GM21619 (cell line): ENCODE data around the gene RTF2.
"Not testable (repeated sequence)": the region's sequence is repeated elsewhere in the genome, so short reads cannot be mapped to it uniquely, and the experiment has no call there.

Experiments
- ATAC-seq: cut with Tn5 transposase; IDR thresholded peaks from one replicate; pipeline ENCODE4 v1.9.1; 2021; ENCODE audit not compliant: unreplicated experiment

The RTF2 gene

DNA sequence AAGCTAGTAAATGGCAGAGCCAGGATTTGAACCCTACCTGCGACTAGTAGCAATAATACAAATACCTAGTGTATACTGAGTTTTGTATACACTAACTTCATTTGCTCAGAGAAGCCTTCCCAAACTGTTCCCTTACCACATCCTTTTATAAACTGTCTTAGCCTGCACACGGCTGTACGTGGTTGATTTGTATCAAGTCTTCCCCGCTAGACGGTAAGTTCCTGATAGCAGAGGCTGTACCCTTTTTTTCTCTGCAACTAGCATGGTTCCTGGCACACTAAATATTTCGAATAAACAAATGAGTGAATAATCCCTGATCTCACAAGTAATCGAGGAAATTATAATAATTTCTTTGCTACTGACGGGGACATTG lies 636 bp downstream of the RTF2 start:
- ATAC-seq = no peak

DNA sequence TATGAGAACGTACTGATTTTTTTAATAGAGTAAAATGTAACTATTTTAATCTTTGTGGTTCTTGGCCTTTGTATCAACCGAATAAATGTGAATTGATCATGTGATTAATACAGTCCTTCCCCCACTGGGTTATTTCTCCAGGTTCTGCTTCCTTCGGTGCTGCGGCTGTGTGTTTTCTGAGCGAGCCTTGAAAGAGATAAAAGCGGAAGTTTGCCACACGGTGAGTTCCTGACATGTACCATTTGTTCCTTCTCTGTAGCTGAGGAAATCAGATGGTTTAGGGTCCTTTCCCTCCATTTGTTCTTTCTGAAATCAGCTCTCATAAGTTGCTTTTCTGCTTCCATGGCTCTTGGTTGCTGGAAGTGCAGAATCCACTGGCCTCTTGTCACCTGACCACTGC lies 15.5 kb downstream of the RTF2 start:
- ATAC-seq = no peak

DNA sequence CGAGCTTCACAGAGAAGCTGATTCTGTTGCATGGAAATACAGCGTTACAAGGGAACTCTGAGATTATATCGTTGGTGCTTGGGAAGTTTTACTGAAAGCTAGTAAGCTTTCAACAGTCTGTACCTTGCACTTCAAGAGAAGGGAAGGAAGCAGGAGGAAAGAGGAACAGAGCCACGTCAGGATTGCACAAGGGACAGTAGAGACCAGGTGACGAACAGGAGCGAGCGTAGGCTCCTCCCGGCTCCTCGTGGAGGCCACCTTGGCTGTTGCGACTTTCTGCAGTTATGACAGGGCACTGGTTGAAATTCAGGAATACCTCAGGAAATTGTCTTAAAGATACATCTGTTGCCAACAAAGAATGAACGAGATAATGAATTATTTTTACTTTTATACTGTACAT lies 18.8 kb downstream of the RTF2 start:
- no peak for ATAC-seq

DNA sequence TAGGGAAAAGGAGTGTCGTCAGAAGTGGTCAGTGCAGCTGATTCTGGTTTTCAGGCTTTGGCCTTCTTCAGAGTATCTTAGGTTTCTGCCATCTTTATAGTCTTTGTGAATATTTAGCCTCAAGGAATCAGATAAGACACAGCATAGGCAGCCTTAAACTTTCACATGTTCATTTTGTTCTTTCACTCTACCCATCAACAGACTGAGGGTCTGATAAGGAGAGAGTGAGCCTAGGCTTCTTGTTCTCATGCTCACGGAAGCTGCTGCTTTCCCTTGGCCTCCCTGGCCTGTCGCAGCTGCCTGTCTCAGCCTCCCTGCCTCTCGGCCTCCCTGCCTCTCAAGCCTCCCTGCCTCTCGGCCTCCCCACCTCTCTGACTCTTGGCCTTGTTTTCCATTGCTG lies 20.1 kb downstream of the RTF2 start:
- ATAC-seq = no peak

DNA sequence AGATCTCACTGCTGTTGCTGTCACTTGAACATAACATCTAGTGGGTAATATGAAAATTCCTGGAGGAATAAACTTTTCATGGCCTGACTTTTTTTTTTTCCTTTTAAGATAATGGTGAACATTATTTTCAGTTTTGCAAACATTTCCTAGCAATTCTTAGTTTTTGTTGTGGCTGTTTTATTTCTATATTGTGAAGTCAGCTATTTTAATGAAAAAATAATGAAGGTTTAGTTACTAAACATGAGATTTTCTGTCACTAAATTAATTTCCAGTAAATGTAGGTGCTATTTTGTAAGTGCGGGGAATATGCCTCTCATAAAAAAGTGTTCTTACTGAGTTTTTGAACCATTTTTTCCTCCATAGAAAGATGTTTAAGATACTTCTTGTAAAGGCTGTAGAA lies 32.7 kb downstream of the RTF2 start:
- ATAC-seq = no peak

- no peak for ATAC-seq
Measured at GRCh38 chr20:56503916-56504315, 35.5 kb downstream of the RTF2 start.

- ATAC-seq = no peak
Measured at GRCh38 chr20:56504373-56505005, 36.1 kb downstream of the RTF2 start.

DNA sequence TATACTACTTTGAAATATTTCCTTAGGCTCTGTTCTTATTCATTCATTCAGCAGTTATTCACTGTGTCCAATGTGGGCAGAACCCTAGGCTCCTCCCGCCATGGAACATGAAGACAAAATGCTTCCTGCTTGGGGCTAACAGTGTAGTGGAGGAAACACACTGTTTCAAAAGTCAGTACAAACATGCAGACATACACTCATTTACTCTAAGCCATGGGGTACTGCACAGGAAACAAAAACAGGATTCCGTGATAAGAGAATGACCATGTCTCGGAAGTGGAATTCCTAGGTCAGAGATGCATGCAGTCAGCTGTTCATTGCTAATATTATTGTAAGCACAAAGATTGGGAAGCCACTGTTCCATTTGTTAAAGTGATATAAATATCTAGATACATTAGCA lies 37.7 kb downstream of the RTF2 start:
- ATAC-seq = no peak

- no peak for ATAC-seq
Measured at GRCh38 chr20:56511926-56512325, 43.5 kb downstream of the RTF2 start.

- no peak for ATAC-seq
Measured at GRCh38 chr20:56513161-56514150, 45.0 kb downstream of the RTF2 start.

- ATAC-seq = no peak
Measured at GRCh38 chr20:56516631-56517030, 48.2 kb downstream of the RTF2 start.

- no peak for ATAC-seq
Measured at GRCh38 chr20:56517211-56517610, 48.8 kb downstream of the RTF2 start.

DNA sequence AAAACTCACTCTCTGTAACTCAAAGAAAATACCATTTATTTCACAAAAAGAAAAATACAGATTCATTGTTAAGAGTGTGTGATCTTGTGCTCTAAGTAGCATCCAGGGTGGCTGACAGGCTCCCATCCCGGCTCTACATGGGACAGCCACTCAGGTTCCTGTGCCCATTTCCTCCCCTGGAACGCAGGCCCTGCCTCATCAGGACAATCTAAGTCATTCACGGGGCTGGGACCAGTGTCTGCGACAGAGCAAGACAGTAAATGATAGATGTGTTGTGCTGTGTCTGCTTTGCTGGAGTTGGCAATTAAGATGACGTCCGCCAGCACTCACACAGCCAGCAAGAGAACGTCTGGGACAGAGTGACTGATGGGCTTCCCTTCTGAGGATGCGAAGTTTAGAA lies 49.2 kb downstream of the RTF2 start:
- no peak for ATAC-seq

DNA sequence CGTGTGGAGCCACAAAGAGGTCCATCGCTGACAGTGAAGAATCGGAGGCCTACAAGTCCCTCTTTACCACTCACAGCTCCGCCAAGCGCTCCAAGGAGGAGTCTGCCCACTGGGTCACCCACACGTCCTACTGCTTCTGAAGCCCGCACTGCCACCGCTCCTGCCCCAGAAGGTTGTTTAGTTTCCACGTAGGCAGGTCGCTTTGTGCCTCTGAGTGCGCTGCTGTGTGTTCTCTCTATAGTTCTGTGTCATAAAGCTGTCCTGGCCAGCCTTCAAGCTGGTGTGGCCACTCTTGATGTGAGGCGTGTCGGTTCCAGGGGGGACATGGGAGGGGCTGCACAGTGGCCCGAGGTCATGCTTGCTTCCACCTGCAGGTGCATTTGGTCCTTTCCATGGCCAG lies 49.7 kb downstream of the RTF2 start:
- no peak for ATAC-seq

DNA sequence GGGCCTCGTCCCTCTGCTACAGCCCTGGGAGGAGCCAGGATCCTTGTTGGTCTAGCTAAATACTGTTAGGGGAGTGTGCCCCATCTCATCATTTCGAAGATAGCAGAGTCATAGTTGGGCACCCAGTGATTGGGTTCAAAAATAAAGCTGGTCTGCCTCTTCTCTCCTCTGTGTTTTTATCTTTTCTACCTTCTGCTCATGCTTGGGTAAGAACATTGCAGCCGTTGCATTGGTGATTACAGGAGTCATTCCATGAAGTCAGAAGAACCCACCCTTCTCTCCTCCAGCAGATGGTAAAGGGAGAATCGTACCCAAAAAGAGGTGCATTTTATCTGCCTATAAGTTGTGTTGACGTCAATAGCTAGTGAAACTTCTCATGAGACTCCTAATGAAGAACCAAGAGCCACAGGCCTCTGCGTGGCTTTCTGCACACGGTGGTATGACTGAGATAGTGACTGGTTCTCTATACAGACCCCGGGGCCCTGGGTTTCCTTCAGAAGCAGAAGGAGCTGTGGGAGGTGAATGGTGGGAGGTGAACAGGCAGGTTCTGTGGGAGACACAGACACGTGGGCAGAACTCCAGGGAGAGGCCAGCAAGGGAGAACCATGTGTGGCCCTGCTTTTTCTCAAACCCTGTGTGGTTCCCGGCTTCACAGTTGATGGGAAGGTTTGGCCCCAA lies 50.4 kb downstream of the RTF2 start:
- no peak for ATAC-seq

DNA sequence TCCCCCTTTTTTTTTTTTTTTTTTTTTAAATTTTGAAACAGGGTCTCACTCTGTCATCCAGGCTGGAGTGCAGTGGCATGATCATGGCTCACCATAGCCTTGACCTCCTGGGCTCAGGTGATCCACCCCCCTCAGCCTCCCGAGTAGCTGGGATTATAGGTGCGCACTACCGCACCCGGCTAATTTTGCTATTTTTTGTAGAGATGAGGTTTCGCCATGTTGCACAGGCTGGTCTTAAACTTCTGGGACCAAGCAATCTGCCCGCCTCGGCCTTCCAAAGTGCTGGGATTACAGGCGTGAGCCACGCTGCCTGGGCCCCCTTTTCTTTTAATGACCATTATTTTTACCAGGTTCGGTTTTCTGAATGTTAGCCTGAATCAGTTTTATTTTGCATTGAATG lies 51.1 kb downstream of the RTF2 start:
- ATAC-seq = no peak

- ATAC-seq = no peak
Measured at GRCh38 chr20:56520180-56520579, 51.8 kb downstream of the RTF2 start.

GRCh38 chr20:56520746-56521354 lies 52.4 kb downstream of the RTF2 start:
- ATAC-seq = not testable (repeated sequence)

GRCh38 chr20:56522311-56522710 lies 53.9 kb downstream of the RTF2 start:
- ATAC-seq = no peak

DNA sequence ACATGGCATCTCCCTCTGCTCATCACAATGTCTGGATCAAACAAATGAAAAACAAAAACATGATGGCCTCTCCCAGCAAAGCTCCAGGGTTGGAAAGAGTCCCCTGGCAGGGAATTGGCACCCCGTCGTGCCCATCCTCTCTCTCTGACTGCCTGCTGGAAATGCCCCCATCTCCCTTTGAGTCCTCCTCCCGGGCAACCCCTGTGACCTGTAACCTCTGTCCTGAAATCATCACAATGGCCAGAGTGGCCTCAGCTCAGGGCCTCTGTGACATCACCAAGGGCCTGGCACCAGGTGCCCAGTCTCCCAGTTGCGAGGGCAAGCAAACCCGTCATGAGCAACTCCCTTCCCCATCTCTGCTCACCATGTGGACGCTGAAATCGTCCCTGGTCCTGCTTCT lies 56.0 kb downstream of the RTF2 start, which contains the start of gene FAM209A:
Gene FAM209A (plus strand): TSS at position 301 of the 400 bp plus-strand sequence. CDS start 65 bp downstream, at position 366.
- ATAC-seq = not testable (repeated sequence)

- no peak for ATAC-seq
Measured at GRCh38 chr20:56527521-56527920, 59.1 kb downstream of the RTF2 start.
